Measurements from ENCODE around the gene TMEM168.
"Not testable (repeated sequence)": the region's sequence is repeated elsewhere in the genome, so short reads cannot be mapped to it uniquely, and the experiment has no call there.

The TMEM168 gene

GRCh38 chr7:112781110-112781509 lies 9.1 kb downstream of the TMEM168 start:
- no peak for DNase-seq

GRCh38 chr7:112779667-112780066 lies 10.5 kb downstream of the TMEM168 start:
- no peak for DNase-seq

GRCh38 chr7:112777406-112777805 lies 12.8 kb downstream of the TMEM168 start:
- DNase-seq, result no peak

GRCh38 chr7:112771166-112771565 lies 19.0 kb downstream of the TMEM168 start:
- no peak for DNase-seq

- DNase-seq, result no peak
Observed at GRCh38 chr7:112770051-112770450, 20.1 kb downstream of the TMEM168 start.

GRCh38 chr7:112765105-112765504 lies 25.1 kb downstream of the TMEM168 start:
- DNase-seq, result no peak

GRCh38 chr7:112763996-112764395 lies 26.2 kb downstream of the TMEM168 start:
- DNase-seq, result no peak

- DNase-seq, result no peak
Observed at GRCh38 chr7:112763298-112763697, 26.9 kb downstream of the TMEM168 start.

- no peak for DNase-seq
Observed at GRCh38 chr7:112759905-112760304, 30.3 kb downstream of the TMEM168 start.

- no peak for DNase-seq
Observed at GRCh38 chr7:112757337-112757736, 32.9 kb downstream of the TMEM168 start.

GRCh38 chr7:112753298-112753697 lies 36.9 kb downstream of the TMEM168 start:
- no peak for DNase-seq

GRCh38 chr7:112752576-112752975 lies 37.6 kb downstream of the TMEM168 start:
- DNase-seq, result no peak

GRCh38 chr7:112749775-112750174 lies 40.4 kb downstream of the TMEM168 start:
- DNase-seq, result no peak

GRCh38 chr7:112748381-112748780 lies 41.8 kb downstream of the TMEM168 start:
- no peak for DNase-seq

GRCh38 chr7:112745635-112746034 lies 44.6 kb downstream of the TMEM168 start:
- no peak for DNase-seq

GRCh38 chr7:112744818-112745217 lies 45.4 kb downstream of the TMEM168 start:
- no peak for DNase-seq

- no peak for DNase-seq
Observed at GRCh38 chr7:112743811-112744210, 46.4 kb downstream of the TMEM168 start.

- DNase-seq, result no peak
Observed at GRCh38 chr7:112740667-112741066, 49.5 kb downstream of the TMEM168 start.

GRCh38 chr7:112739436-112740180 lies 50.6 kb downstream of the TMEM168 start:
- DNase-seq, result no peak

- no peak for DNase-seq
Observed at GRCh38 chr7:112735261-112735660, 54.9 kb downstream of the TMEM168 start.

GRCh38 chr7:112731324-112731723 lies 58.9 kb downstream of the TMEM168 start:
- DNase-seq, result not testable (repeated sequence)

- no peak for DNase-seq
Observed at GRCh38 chr7:112726076-112726475, 64.1 kb downstream of the TMEM168 start.

GRCh38 chr7:112723416-112723815 lies 66.8 kb downstream of the TMEM168 start:
- no peak for DNase-seq

GRCh38 chr7:112721366-112721765 lies 68.8 kb downstream of the TMEM168 start:
- DNase-seq, result no peak

GRCh38 chr7:112715525-112715924 lies 74.7 kb downstream of the TMEM168 start:
- DNase-seq, result no peak
